Tibial nerve (tissue), 3 donors: ENCODE measurements around the gene UBXN10.

ENCODE experiments used
- EP300 ChIP-seq, 2 donors: sonication (generic); formaldehyde crosslinking; IDR thresholded peaks; one replicate each; pipeline ENCODE4 v1.6.1; 2017; ENCODE audit warnings: antibody characterized with exemption in 2 of 2, mild to moderate bottlenecking in 1 of 2
- POLR2A ChIP-seq, 2 donors: fragments of 450-650 bp; IDR thresholded peaks; one replicate each; pipeline ENCODE4 v1.6.1; 2017; ENCODE audit warnings: antibody characterized with exemption in 2 of 2, mild to moderate bottlenecking in 2 of 2, moderate library complexity in 2 of 2

GRCh38 chr1:20187813-20188454 lies 2.0 kb downstream of the UBXN10 start:
- TF ChIP-seq EP300 (IDR thresholded peaks at IDR 0.05), result no peak
- no peak for TF ChIP-seq POLR2A (IDR thresholded peaks at IDR 0.05)
